DND-41 (cell line): ENCODE measurements around the gene SPTSSA.

Experiments
- ATAC-seq: fragments of 200-7000 bp; cut with Tn5 transposase; 3 replicates; pipeline ENCODE4 v1.9.1; 2021; ENCODE audit warnings: low read depth; ENCODE audit not compliant: insufficient read depth
- DNase-seq: peaks from one replicate; pipeline ENCODE4 v3.0.0-alpha.2; 2020
- H2AFZ ChIP-seq: 2 replicates; pipeline ENCODE4 v1.6.0; 2012; ENCODE audit warnings: low read depth, low read length
- H3K27ac ChIP-seq: 2 replicates; pipeline ENCODE4 v1.5.1; 2012; ENCODE audit warnings: low read length, inconsistent platforms
- H3K27me3 ChIP-seq: fragments of 200-600 bp; sonication (generic); 2 replicates; pipeline ENCODE4 v1.6.0; 2012; ENCODE audit warnings: low read length, mild to moderate bottlenecking, inconsistent platforms; ENCODE audit not compliant: insufficient read depth, poor library complexity
- H3K36me3 ChIP-seq: 2 replicates; pipeline ENCODE4 v1.5.1; 2012; ENCODE audit warnings: low read length, inconsistent platforms; ENCODE audit not compliant: insufficient read depth
- H3K4me1 ChIP-seq: 2 replicates; pipeline ENCODE4 v1.5.1; 2012; ENCODE audit warnings: mild to moderate bottlenecking, low read length; ENCODE audit not compliant: insufficient read depth
- H3K4me2 ChIP-seq: 2 replicates; pipeline ENCODE4 v1.6.0; 2012; ENCODE audit warnings: mild to moderate bottlenecking, moderate library complexity, low read length, inconsistent platforms; ENCODE audit not compliant: insufficient read depth
- H3K4me3 ChIP-seq, 2 experiments: fragments of 200-600 bp in 1 of 2; shearing (Covaris generic) in 1 of 2; 2 replicates each; pipeline ENCODE4 v1.5.1; 2012 to 2016; ENCODE audit warnings: inconsistent platforms in 2 of 2, low read length in 2 of 2, mild to moderate bottlenecking in 2 of 2, low read depth in 1 of 2, moderate library complexity in 1 of 2
- H3K79me2 ChIP-seq: 2 replicates; pipeline ENCODE4 v1.6.0; 2012; ENCODE audit warnings: low read length, inconsistent platforms; ENCODE audit not compliant: insufficient read depth
- H3K9ac ChIP-seq: 2 replicates; pipeline ENCODE4 v1.6.0; 2012; ENCODE audit warnings: low read depth, mild to moderate bottlenecking, inconsistent platforms, low read length, moderate library complexity
- H3K9me3 ChIP-seq: 2 replicates; pipeline ENCODE4 v1.5.1; 2012; ENCODE audit warnings: low read length, moderate library complexity, mild to moderate bottlenecking, inconsistent platforms; ENCODE audit not compliant: insufficient read depth, severe bottlenecking
- H4K20me1 ChIP-seq: 2 replicates; pipeline ENCODE4 v1.6.0; 2012; ENCODE audit warnings: low read length; ENCODE audit not compliant: insufficient read depth
- EZH2 ChIP-seq: IDR thresholded peaks from 3 replicates; pipeline ENCODE4 v1.6.1; 2012; ENCODE audit warnings: borderline replicate concordance, low read depth, mild to moderate bottlenecking, moderate library complexity, low read length, inconsistent platforms; ENCODE audit not compliant: severe bottlenecking
- TF ChIP-seq, protein P1 (sequence below): IDR thresholded peaks from 2 replicates; pipeline ENCODE4 v1.5.1; 2012; ENCODE audit warnings: borderline replicate concordance, low read length, moderate library complexity, mild to moderate bottlenecking; ENCODE audit not compliant: poor library complexity, severe bottlenecking; ENCODE audit errors: extremely low read depth

Gene SPTSSA

DNA sequence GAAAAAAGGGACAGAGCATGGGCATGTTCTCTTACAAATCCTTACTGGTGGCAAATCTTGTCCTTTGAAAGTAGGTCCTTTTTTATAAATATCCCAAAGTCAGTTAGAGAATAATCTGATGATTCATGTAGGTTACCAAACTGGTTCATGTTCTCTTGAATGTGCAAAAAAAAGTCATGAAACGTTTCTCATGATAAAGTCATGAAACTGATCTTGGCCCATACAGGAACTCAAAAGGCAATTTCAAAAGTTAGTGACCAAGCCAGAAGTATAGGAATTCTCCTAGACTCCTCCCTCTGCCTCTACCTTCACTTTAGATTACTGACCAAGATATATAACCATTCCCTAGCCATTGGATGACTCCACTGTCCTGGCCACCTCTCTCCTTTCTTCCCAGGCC is 27.3 kb upstream of the SPTSSA start:
- Histone ChIP-seq H3K4me2 (no peak overlapping the region), H3K79me2 (no peaks in the 10 kb centered on the region), H3K4me1 (no peaks in the 10 kb centered on the region), H2AFZ (no peak overlapping the region), H3K27me3 (no peaks in the 10 kb centered on the region), H3K9me3 (no peaks in the 10 kb centered on the region), H3K27ac (no peak overlapping the region), H4K20me1 (no peaks in the 10 kb centered on the region), H3K36me3 (no peaks in the 10 kb centered on the region), H3K4me3 (no peak overlapping the region), H3K9ac (no peak overlapping the region)
- TF ChIP-seq EZH2: no peak
- TF ChIP-seq, protein P1, sequence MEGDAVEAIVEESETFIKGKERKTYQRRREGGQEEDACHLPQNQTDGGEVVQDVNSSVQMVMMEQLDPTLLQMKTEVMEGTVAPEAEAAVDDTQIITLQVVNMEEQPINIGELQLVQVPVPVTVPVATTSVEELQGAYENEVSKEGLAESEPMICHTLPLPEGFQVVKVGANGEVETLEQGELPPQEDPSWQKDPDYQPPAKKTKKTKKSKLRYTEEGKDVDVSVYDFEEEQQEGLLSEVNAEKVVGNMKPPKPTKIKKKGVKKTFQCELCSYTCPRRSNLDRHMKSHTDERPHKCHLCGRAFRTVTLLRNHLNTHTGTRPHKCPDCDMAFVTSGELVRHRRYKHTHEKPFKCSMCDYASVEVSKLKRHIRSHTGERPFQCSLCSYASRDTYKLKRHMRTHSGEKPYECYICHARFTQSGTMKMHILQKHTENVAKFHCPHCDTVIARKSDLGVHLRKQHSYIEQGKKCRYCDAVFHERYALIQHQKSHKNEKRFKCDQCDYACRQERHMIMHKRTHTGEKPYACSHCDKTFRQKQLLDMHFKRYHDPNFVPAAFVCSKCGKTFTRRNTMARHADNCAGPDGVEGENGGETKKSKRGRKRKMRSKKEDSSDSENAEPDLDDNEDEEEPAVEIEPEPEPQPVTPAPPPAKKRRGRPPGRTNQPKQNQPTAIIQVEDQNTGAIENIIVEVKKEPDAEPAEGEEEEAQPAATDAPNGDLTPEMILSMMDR: no peak
- no peak for DNase-seq
- ATAC-seq: no peak

DNA sequence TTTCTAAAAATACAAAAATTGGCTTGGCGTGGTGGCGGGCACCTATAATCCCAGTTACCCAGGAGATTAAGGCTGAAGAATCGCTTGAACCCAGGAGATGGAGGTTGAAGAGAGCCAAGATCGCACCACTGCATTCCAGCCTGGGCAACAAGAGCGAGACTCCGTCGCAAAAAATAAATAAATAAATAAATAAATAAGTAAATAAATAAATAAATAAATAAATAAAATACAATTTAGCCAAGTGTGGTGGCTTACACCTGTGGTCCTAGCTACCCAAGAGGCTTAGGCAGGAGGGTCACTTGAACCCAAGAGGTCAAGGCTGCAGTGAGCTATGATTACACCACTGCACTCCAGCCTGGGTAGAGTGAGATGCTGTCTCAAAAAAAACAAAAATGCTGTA is 26.5 kb upstream of the SPTSSA start:
- Histone ChIP-seq H3K36me3 (no peaks in the 10 kb centered on the region), H3K4me1 (no peaks in the 10 kb centered on the region), H4K20me1 (no peaks in the 10 kb centered on the region), H3K27ac (no peak overlapping the region), H3K4me3 (no peak overlapping the region), H3K9me3 (no peaks in the 10 kb centered on the region), H3K27me3 (no peaks in the 10 kb centered on the region), H3K79me2 (no peaks in the 10 kb centered on the region), H2AFZ (no peak overlapping the region), H3K9ac (no peak overlapping the region), H3K4me2 (no peak overlapping the region)
- TF ChIP-seq, protein P1: no peak
- TF ChIP-seq EZH2: no peak
- DNase-seq: no peak
- no peak for ATAC-seq

DNA sequence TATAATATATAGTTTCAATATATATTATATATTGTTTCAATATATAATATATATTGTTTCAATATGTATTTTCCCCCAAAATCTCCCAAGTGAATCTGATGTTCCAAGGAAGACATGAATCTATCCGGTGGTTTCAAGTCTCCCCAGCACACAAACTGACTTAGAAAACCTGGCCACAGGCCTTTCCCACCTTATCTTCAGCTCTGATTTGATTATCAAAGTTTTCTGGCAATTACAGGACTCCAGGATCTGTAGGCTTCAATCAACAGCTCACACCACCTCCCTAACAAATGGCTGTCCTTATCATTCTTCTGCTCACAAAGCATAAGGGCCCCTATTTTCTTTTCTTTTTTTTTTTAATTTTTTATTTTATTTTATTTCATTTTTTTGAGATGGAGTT is 22.7 kb upstream of the SPTSSA start:
- ATAC-seq (no peak), DNase-seq (no peak)
- Histone ChIP-seq H3K4me1 (no peaks in the 10 kb centered on the region), H2AFZ (no peak overlapping the region), H3K27me3 (no peaks in the 10 kb centered on the region), H3K27ac (no peak overlapping the region), H3K36me3 (no peaks in the 10 kb centered on the region), H3K4me3 (no peak overlapping the region), H3K4me2 (no peak overlapping the region), H3K79me2 (no peaks in the 10 kb centered on the region), H3K9me3 (no peaks in the 10 kb centered on the region), H4K20me1 (no peaks in the 10 kb centered on the region), H3K9ac (no peak overlapping the region)
- TF ChIP-seq, protein P1: no peak
- no peak for TF ChIP-seq EZH2

DNA sequence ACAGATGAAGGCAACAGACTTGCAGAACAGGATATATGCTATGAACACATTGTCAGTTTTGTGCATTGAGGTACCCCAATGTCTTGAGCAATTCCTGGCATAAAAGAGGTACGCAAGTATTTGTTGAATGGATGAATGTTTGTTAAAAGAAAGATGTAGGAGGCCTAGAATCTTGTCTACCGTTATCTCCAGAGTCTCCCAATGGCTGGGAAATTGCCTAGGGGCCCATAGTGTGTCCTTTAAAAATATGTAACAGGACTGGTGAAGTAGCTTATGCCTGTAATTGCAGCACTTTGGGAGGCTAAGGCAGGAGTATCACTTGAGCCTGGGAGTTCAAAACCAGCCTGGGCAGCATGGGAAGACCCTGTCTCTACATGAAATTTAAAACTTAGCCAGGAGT is 20.4 kb upstream of the SPTSSA start:
- Histone ChIP-seq H3K4me2 (no peak overlapping the region), H3K27me3 (no peaks in the 10 kb centered on the region), H3K27ac (no peak overlapping the region), H3K4me3 (no peak overlapping the region), H4K20me1 (no peaks in the 10 kb centered on the region), H3K9me3 (no peaks in the 10 kb centered on the region), H3K36me3 (no peaks in the 10 kb centered on the region), H3K79me2 (no peaks in the 10 kb centered on the region), H3K4me1 (no peaks in the 10 kb centered on the region), H3K9ac (no peak overlapping the region), H2AFZ (no peak overlapping the region)
- DNase-seq: no peak
- TF ChIP-seq EZH2: no peak
- TF ChIP-seq, protein P1: no peak
- no peak for ATAC-seq
